Astrocyte of the cerebellum (primary cell): ENCODE results near the gene ALDH1A2.

Source experiments
- DNase-seq: peaks from one replicate; pipeline ENCODE4 v3.0.0-alpha.2; 2011; ENCODE audit warnings: low read depth
- H3K4me3 ChIP-seq: 2 replicates; pipeline ENCODE4 v1.5.1; 2011; ENCODE audit warnings: mild to moderate bottlenecking, low read depth, low read length, moderate library complexity
- in situ Hi-C: cut with HindIII; loops from 2 replicates; pipeline ENCODE4 v1.10.0; 2017; ENCODE audit warnings: low sequenced_read_pairs
- TF ChIP-seq, protein P1 (sequence below): IDR thresholded peaks from 2 replicates; pipeline ENCODE4 v1.5.1; 2012; ENCODE audit warnings: low read length, low read depth, moderate library complexity, mild to moderate bottlenecking; ENCODE audit errors: missing control alignments

The ALDH1A2 gene

DNA sequence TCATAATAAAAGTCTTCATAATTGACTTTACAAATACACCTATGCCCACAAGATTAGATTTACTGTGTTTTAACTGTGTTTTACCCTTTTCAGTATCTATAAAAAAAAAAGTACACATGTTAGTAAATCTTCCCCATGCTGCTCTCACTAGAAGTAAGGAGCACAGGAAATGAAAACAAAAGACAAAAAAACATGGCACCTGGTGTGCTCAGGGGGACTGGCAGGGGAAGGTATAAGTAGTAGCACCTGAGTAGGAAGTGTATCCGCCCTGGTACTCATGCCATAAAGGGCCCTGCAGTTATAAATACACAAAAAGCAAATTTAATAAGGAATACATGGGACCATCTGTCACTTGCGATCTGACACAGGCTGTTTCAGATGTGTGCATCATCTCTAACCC, 8.9 kb upstream of the ALDH1A2 start:
- TF ChIP-seq, protein P1, sequence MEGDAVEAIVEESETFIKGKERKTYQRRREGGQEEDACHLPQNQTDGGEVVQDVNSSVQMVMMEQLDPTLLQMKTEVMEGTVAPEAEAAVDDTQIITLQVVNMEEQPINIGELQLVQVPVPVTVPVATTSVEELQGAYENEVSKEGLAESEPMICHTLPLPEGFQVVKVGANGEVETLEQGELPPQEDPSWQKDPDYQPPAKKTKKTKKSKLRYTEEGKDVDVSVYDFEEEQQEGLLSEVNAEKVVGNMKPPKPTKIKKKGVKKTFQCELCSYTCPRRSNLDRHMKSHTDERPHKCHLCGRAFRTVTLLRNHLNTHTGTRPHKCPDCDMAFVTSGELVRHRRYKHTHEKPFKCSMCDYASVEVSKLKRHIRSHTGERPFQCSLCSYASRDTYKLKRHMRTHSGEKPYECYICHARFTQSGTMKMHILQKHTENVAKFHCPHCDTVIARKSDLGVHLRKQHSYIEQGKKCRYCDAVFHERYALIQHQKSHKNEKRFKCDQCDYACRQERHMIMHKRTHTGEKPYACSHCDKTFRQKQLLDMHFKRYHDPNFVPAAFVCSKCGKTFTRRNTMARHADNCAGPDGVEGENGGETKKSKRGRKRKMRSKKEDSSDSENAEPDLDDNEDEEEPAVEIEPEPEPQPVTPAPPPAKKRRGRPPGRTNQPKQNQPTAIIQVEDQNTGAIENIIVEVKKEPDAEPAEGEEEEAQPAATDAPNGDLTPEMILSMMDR = no peak
- H3K4me3 ChIP-seq = no peak overlapping the region
- in situ Hi-C loops = no loop called here
- DNase-seq = no peak

DNA sequence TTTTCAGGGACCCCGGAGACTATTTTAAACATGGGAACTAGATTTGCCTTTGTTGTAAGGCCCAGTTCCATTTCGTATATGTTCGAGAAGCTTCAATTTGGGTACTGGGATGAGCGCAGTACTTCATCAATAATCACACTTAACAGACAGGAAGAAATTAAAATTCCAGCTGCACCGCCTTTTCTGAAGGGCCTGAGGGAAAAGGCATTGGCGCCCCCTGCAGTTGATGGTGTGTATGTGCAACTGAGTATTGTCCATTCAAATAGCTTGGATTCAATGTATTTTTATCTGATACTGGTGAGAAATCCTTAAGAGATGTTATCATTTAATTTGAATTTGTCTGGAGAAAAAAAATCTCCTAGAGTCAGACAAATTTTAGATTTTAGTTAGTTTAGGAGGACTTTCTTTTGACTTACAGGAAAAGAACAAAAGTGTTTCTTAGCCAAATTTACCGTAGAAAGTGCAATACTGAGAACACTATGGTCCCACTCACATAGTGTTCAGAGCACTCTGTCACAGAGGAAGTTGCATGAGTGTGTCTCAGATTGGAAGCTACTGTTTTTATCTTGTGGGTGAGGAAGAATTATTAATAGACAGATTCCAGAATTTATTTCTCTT, 5.4 kb upstream of the ALDH1A2 start:
- TF ChIP-seq, protein P1 = peak; percentile 94
- in situ Hi-C loops = no loop called here

DNA sequence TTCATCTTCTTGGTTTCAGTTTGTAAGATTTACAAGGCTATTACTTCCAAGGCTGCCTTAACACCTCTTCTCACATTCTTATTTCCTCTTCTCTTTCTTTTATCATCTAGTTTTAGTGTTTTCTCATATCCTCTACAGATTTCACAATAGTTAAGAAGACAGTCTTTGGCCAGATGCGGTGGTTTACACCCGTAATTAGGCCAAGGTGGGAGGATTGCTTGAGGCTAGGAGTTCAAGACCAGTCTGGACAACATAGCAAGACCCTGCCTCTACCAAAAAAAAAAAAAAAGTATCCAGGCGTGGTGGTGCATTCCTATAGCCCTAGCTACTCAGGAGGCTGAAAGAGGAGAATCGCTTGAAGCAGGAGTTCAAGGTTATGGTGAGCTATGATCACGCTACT, 3.5 kb upstream of the ALDH1A2 start:
- no peak for DNase-seq
- in situ Hi-C loops = no loop called here
- TF ChIP-seq, protein P1 = no peak
- H3K4me3 ChIP-seq = no peak overlapping the region

More for the DNA sequence above, 5.4 kb upstream of the ALDH1A2 start:
- peak; percentile 34 for DNase-seq
- H3K4me3 ChIP-seq = no peak overlapping the region

DNA sequence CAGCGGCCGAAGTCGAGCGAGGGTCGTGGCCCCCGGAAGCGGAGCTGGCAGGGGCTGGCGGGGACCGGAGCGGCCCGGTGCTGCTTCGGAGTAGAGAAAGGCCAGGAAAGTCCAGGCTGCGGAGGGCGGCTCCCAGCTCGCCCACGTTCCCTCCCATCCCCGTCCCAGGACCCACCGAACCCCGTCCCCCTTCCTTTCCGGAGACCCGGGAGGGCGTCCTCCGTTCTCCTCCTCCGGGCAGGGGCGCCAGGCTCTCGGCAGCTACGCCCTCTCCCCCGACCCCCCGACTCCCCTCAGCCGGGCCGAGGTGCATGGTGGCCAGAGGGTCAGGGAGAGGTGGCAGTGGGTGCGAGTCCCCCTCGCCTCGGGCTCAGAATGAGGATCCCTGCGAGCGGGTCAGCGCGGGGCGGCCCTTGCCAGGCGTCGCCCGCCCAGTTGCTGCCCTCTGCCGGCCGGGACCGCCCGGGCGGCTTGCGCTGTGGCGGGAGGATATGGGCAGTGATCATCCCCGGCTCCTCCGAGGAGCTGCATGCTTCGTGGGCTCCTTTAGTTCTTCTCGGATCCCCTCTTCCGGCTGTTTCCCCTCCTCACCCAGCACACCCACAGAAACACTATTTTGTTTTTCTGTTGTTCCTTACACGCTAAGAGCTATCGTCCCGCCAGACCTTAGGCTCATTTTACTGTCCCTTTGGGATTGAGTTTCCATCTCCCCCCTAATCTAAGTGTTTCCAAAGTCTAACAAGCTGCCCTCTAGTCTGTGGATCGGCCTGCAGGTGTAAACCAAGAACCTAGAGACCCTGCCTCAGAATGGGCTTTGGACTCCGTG, 744 bp upstream of the ALDH1A2 start:
- TF ChIP-seq, protein P1 = peak; percentile 87
- peak; percentile 1 for DNase-seq
- H3K4me3 ChIP-seq = peak overlapping the region; percentile 34
- in situ Hi-C loops = no loop called here

DNA sequence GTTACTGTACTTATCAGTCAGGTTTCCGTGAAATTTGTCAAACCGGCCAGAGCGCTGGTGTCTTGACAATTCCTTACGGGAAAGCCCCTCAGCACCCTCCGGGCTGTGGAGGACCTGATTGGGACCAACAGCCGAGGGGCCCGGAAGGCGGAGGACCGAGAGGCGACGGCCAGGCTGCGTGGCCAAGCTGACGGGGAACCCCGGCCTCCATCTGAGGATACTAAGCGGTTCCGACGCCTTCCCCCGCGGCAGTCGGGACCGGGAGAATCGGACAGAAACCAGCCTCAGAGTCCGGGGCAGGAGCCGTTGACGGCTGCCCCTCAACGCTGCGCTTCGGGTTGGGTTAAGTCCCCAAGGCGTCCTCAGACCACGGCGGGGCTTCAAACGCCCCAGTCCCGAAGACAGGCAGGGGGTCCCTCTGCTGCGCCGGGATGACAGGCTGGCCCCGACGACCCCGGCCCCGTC, 499 bp downstream of the ALDH1A2 start:
- H3K4me3 ChIP-seq = no peak overlapping the region
- in situ Hi-C loops = no loop called here
- DNase-seq = no peak
- TF ChIP-seq, protein P1 = no peak

DNA sequence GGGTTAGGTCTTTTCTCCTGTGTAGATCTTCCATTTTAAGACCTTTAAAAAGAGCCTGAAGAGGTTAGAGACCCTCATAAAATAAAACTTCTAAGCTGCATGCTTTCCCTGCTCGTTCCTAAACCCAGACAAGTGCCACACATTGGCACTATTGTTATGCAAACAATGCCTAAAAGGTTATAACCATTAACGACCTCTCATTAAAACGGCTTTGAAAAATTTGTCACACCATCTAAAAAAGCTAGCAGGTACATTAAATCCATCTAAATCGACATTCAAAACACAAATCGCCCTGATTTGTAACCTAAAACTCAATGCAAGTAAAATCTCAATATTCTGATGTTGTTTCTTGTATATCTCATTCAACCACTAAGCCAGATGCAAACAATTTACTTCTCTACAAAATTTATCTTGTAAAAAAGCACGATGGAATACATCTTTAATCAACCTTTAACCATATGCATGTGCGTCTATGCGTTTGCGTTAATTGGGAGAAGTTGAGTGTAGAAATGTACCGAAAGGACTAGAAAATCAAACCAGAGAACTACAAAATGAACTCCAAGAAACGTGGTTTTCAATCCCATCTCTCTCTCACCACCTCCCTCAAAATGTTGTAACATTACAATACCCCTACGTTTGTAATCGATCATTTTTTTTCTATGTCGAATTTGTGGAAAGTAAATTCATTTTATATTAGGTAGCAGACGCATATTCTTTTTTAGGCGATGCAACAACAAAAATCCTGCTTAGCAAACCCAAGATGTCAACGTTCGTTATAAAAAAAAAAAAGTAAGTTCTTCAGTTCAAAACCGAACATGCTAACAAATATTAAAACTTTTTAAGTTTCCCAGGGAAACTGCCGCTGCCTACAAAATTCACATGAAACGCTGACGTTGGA, 1.2 kb downstream of the ALDH1A2 start:
- DNase-seq = no peak
- in situ Hi-C loops = no loop called here
- TF ChIP-seq, protein P1 = no peak
- H3K4me3 ChIP-seq = no peak overlapping the region
